GM21526 (cell line): ENCODE data around the gene ANXA5.
"Not testable (repeated sequence)": the region's sequence is repeated elsewhere in the genome, so short reads cannot be mapped to it uniquely, and the experiment has no call there.

Source experiments
- ATAC-seq: cut with Tn5 transposase; IDR thresholded peaks from one replicate; pipeline ENCODE4 v1.9.1; 2021; ENCODE audit warnings: moderate library complexity; ENCODE audit not compliant: unreplicated experiment, low FRiP score

Gene ANXA5

DNA sequence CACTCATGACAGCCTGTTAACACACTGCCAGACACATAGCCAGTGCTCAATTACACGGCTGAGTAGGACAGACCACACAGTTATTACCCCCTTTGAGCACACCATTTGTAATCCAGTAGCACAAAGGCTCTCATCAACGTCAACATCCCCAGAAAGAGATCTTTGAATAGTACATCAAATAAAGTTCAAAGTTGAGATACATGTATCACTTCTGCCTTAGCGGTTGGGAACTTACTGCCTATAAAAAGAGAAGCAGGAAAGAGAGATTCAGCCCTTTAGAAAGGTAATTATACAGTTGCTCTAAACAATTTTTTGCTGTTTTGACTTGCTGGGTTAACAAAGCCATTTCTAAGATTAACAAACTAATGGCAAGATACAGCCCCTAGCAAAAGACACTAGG is 16.2 kb downstream of the ANXA5 start:
- no peak for ATAC-seq

DNA sequence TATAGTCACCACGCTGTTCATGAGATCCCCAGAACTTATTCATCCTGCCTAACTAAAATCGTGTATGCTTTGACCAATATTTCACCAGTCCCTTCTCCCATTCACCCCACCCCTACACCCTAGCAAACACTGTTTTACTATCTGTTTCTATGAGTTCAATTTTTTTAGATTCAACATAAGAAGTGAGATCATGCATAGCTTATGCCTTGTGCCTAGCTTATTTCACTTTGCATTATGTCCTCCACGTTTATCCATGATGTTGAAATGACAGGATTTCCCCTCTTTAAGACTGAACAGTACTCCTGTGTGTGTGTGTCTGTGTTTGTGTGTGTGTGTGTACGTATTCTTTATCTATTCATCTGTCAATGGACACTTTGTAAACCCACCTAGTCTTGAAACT is 16.8 kb downstream of the ANXA5 start:
- ATAC-seq, result no peak

GRCh38 chr4:121679267-121679666 is 17.5 kb downstream of the ANXA5 start:
- ATAC-seq, result no peak

DNA sequence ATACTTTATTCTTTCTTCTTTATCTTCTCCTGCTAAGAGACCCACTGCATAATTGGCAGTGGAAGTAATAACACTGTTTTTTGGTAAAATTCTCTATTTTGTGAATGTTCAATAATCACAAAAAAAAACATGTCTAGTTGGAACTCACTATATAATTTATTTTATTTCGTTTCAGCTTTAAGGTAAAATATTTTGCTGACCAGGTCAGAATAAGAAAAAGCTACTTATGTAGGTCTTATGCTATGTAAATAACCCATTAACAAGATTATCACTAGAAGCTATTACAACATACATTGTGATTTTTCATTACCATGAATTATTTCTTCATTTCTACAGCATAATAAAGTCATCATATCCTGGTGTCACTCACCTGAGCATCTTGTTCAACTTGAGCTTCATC is 19.3 kb downstream of the ANXA5 start:
- ATAC-seq, result no peak

- no peak for ATAC-seq
These were observed 20.3 kb downstream of the ANXA5 start for GRCh38 chr4:121676345-121677075.

DNA sequence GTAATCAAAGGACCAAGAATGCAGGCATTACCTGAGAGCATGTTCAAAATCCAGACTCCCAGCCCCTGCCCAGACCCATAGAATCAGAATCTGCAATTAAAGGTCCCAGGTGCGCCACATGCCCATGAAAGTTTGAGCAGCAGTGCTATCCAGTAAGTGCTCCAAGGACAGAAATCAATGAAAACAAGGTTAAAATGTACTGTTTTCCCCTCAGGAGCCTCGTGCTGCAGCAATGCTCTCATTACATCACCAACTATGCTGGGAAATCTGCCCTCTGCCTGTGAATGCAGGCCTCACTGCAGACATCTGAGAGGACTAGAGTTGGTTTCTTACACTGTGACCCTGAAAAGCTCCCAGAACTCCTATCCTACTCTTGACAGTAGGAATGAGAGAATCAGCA is 21.1 kb downstream of the ANXA5 start:
- no peak for ATAC-seq

GRCh38 chr4:121674696-121675095 is 22.1 kb downstream of the ANXA5 start:
- no peak for ATAC-seq

DNA sequence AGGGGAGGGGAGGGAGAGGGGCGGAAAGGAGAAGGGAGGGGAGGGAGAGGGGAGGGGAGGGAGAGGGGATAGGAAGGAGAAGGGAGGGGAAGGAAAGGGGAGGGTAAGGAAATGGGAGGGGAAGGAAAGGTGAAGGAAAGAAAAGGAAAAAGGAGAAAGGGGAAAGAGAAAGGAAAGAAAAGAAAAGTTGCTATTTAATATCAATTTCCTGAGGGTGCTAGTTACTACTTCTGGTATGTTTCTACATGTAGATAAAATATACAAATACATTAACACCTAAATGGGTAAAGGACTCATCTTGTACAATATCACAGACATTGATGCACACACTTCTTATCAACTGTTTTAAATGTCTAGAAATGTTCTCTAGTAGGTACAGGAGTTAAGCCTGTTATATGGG is 22.6 kb downstream of the ANXA5 start:
- no peak for ATAC-seq

DNA sequence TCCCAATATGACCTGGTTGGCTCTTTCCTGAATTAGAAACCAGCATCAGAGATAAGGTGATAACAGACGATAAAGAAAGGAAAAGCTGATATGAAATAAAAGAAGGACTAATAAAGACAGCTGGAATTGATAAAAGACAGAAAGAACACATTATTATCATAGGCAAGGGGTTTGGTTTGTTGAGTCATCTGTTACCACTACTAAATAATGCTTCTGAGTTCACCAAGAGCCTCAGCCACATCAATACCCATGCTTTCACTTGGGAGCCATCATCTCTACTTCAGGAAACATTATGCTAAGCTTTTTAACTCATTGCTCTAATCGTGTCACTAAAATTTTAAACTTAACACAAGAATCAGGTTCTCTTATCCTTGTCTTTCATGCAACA is 27.6 kb downstream of the ANXA5 start:
- ATAC-seq, result no peak

DNA sequence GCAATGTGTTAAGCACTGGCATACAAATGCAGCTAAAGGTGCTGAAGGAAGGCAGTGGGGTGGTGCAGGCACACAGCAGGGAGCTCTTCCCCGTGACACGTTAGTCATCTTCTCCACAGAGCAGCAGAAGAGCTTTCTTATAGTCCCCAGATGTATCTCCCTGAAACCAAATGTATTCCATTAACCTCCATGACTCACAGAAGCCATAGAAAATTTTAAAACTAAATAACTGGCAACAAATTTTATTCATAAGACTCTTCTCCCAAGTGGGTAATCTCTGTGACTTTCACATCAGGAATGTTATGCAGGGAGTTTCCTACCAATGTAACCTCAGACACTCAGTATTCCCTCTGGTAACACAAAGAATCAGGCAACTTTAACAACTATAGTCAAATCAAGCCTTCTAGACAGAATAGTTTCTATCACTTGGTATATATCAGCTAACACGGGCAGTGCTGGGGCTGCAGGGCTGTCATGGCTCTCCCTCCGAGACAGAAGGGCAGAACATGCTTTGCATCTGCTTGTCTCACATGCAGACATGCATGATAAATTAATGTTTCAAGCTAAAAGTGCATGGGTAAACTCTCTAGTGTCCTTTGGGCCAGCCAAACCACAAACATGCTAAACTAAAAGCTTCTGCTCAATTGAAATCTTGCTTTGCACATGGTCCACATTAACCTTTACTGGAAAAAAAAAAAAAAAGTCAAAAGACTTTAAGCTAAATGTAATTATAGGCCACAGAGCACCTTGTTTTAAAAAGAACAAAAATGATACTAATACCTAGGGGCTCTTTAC is 28.2 kb downstream of the ANXA5 start:
- ATAC-seq, result no peak

DNA sequence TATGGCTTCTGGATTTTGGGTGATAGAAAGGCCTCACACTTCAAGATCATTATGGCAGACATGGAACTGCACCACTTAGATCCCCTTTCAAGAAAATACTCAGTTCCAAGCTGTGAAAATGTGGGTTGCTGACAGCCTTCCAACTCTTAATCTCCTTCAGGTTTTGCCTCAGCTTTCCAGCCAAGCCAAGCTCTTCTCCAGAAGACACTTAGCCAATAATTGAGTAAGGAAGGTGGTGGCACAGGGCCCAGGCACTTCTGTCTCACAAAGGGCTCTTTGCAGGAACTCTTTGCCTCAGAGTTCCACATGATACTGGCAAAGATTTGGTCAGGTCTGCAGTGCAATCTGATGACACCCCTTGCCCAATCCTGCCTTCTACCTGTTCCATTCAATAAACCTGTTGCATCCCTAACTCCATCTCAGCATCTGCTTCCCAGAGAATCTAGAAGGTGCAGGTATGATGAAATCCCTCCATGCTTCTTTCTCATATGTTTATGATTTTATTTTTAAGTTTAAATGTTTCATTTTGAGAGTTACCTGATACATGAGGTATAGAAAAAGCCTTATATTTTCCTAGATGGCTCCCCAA is 30.6 kb downstream of the ANXA5 start:
- no peak for ATAC-seq

DNA sequence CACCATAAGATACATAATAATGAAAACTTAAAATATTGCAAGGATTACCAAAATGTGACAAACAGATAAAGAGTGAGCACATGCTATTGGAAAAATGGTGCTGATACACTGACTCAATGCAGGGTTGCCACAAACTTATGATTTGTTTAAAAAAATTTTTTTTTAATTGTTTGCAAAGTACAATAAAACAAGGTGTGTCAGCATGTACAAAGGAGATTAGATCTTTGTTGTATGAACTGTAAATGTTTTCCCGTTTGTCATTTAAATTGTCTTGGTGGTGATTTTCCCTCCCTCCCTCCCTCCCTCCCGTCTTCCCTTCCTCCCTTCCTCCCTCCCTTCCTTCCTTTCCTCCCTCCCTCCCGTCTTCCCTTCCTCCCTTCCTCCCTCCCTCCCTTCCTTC is 31.4 kb downstream of the ANXA5 start:
- ATAC-seq, result no peak

GRCh38 chr4:121662225-121662624 is 34.6 kb downstream of the ANXA5 start:
- no peak for ATAC-seq

GRCh38 chr4:121660175-121660933 is 36.4 kb downstream of the ANXA5 start:
- not testable (repeated sequence) for ATAC-seq

GRCh38 chr4:121658125-121658524 is 38.7 kb downstream of the ANXA5 start:
- ATAC-seq, result no peak

DNA sequence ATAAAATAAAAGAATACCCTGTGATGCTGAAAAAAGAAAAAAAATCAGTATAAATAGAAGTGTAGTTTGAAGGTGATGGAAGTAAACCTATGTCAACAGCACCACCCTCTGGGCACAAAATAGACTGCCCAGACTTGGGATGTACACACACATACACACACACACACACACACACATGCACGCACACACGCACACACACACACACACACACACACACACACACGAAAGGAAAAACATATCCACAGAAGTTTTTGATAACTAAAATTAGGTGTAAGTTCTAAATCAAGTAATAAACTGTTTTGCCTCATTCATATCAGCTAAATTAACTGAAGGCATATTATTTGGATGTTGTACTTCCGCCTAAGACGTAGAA is 40.5 kb downstream of the ANXA5 start:
- ATAC-seq, result peak; percentile 52

GRCh38 chr4:121655320-121656268 is 41.2 kb downstream of the ANXA5 start:
- ATAC-seq, result no peak

DNA sequence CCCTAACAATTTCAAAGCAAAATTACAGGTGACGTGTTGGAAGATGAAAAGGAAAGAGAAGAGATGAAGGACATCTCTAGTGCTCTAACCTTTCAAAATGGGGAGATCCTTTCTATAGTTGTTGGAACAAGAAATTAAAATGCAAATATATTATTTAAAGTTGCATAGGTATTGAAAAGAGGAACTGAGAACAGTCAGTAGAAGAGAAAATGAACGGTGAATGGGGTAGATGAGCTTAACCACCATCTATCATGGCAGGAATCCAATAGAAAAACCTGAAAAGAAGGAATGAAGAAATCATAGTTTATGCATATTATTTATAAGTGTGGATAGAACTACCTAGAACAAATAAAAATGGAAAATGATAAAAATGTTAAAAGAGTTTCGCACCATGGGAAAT is 42.0 kb downstream of the ANXA5 start:
- peak; percentile 84 for ATAC-seq

- no peak for ATAC-seq
These were observed 42.8 kb downstream of the ANXA5 start for GRCh38 chr4:121653986-121654385.

- no peak for ATAC-seq
These were observed 43.6 kb downstream of the ANXA5 start for GRCh38 chr4:121653214-121653613.
